TTC549 (cell line): ENCODE data around the gene AIRE.

Experiments
- FAIRE-seq: peaks from 2 replicates; lab custom pipeline; 2012; peaks lifted over from hg19 to GRCh38; lab: Jason Lieb, UNC

Gene AIRE

GRCh38 chr21:44305691-44306090, 20.0 kb downstream of the AIRE start:
- no peak for FAIRE-seq

- FAIRE-seq, result no peak
Observed at GRCh38 chr21:44306936-44307704, 21.4 kb downstream of the AIRE start.

GRCh38 chr21:44310628-44311507, 25.2 kb downstream of the AIRE start:
- FAIRE-seq, result no peak

GRCh38 chr21:44312089-44312488, 26.4 kb downstream of the AIRE start:
- no peak for FAIRE-seq

- FAIRE-seq, result no peak
Observed at GRCh38 chr21:44312716-44313115, 27.0 kb downstream of the AIRE start.

GRCh38 chr21:44313451-44313850, 27.8 kb downstream of the AIRE start:
- FAIRE-seq, result no peak

GRCh38 chr21:44314128-44314527, 28.5 kb downstream of the AIRE start:
- no peak for FAIRE-seq

GRCh38 chr21:44314561-44314960, 28.9 kb downstream of the AIRE start:
- no peak for FAIRE-seq

GRCh38 chr21:44315691-44316203, 30.1 kb downstream of the AIRE start:
- no peak for FAIRE-seq

GRCh38 chr21:44316277-44316900, 30.7 kb downstream of the AIRE start:
- no peak for FAIRE-seq

GRCh38 chr21:44317241-44317782, 31.6 kb downstream of the AIRE start:
- FAIRE-seq, result no peak

- no peak for FAIRE-seq
Observed at GRCh38 chr21:44317871-44318270, 32.2 kb downstream of the AIRE start.

- FAIRE-seq, result no peak
Observed at GRCh38 chr21:44318489-44319285, 33.0 kb downstream of the AIRE start.

- no peak for FAIRE-seq
Observed at GRCh38 chr21:44319407-44320065, 33.9 kb downstream of the AIRE start.

GRCh38 chr21:44320847-44321246, 35.2 kb downstream of the AIRE start:
- FAIRE-seq, result no peak

GRCh38 chr21:44321846-44322450, 36.3 kb downstream of the AIRE start:
- FAIRE-seq, result no peak

- no peak for FAIRE-seq
Observed at GRCh38 chr21:44322621-44323325, 37.1 kb downstream of the AIRE start.

GRCh38 chr21:44323591-44323990, 37.9 kb downstream of the AIRE start:
- FAIRE-seq, result no peak

- no peak for FAIRE-seq
Observed at GRCh38 chr21:44324106-44324853, 38.6 kb downstream of the AIRE start.

GRCh38 chr21:44324854-44325107, 39.1 kb downstream of the AIRE start:
- no peak for FAIRE-seq
